Sigmoid colon (tissue), 7 donors: Measurements from ENCODE around the gene PRDX5. TPM values are rescaled to one million over a fixed set of nuclear protein-coding genes. Genes with fewer than 3 reads are reported as not detected.
A peak's percentile ranks its signal among the peaks of the same experiment; 100 is the strongest.

ENCODE experiments used
- DNase-seq: peaks from one replicate; pipeline ENCODE4 v3.0.0-alpha.2; 2019
- H3K27ac ChIP-seq, 4 donors: fragments of 200-600 bp; sonication (generic); one replicate each; pipeline ENCODE4 v1.5.1; 2016 to 2019; ENCODE audit warnings: mild to moderate bottlenecking in 1 of 4
- H3K27me3 ChIP-seq, 3 donors: fragments of 200-600 bp; sonication (generic); one replicate each; pipeline ENCODE4 v1.5.1; 2019; ENCODE audit warnings: mild to moderate bottlenecking in 1 of 3
- H3K36me3 ChIP-seq, 4 donors: fragments of 200-600 bp; sonication (generic); one replicate each; pipeline ENCODE4 v1.5.1; 2016 to 2019
- H3K4me1 ChIP-seq, 4 donors: fragments of 200-600 bp; sonication (generic); one replicate each; pipeline ENCODE4 v1.5.1; 2017 to 2019
- H3K4me3 ChIP-seq, 4 donors: fragments of 200-600 bp; sonication (generic); one replicate each; pipeline ENCODE4 v1.5.1; 2017 to 2019; ENCODE audit warnings: mild to moderate bottlenecking in 2 of 4, moderate library complexity in 1 of 4
- H3K9me3 ChIP-seq, 4 donors: fragments of 200-600 bp in 3 of 4; sonication (generic) in 3 of 4; one replicate each; pipeline versions ENCODE4 v1.5.1 to v1.6.1; 2013 to 2019
- EP300 ChIP-seq, 4 donors: sonication (generic); formaldehyde crosslinking; IDR thresholded peaks; one replicate each; pipeline ENCODE4 v1.6.1; 2017; ENCODE audit warnings: antibody characterized with exemption in 4 of 4
- POLR2A ChIP-seq, 2 donors: fragments of 450-650 bp; IDR thresholded peaks; one replicate each; pipeline ENCODE4 v1.6.1; 2016; ENCODE audit warnings: antibody characterized with exemption in 2 of 2, mild to moderate bottlenecking in 2 of 2, moderate library complexity in 2 of 2
- POLR2AphosphoS5 ChIP-seq, 4 donors: sonication (generic); formaldehyde crosslinking; IDR thresholded peaks; one replicate each; pipeline ENCODE4 v1.6.1; 2017; ENCODE audit warnings: antibody characterized with exemption in 4 of 4
- WGBS, 2 donors: extraction: QIAGEN DNeasy Blood & Tissue Kit; methylation state at CpG; one replicate each; pipeline ENCODE4 v1.1.7; 2013; 5-methylcytosine and 5-hydroxymethylcytosine counted together
- intact Hi-C: fragments of 100-400 bp; cut with DNase I; formaldehyde crosslinking; loops from one replicate; pipeline ENCODE4 v1.15.1; 2023
- polyA plus RNA-seq, 3 donors: library from polyadenylated mRNA; stranded (reverse); fragments of 200-250 nt; gene quantifications; one replicate each; pipeline ENCODE4 v1.2.3, GENCODE V29; 2013
- total RNA-seq, 4 donors: library from RNA; depleted of rRNA; stranded (reverse); fragments of >200 nt; gene quantifications; one replicate each; pipeline ENCODE4 v1.1.0, GENCODE V29; 2016
- TF ChIP-seq, protein P1 (sequence below), 4 experiments: fragments of 450-650 bp in 3 of 4; fragments of 200-600 bp in 1 of 4; IDR thresholded peaks; one replicate each; pipeline ENCODE4 v1.5.1; 2016 to 2019; ENCODE audit warnings: antibody characterized with exemption in 4 of 4, mild to moderate bottlenecking in 3 of 4, moderate library complexity in 2 of 4
- donor health status: healthy with polysubstance abuse.
- donor health status: Bipolar disorder and iron deficiency.
- donor health status: healthy.

Gene PRDX5
- total and polyA plus RNA-seq, 7 donors, result 169 to 1,045 (median 269) TPM

- peak within 1 kb of the TSS; percentile 98 to 99 (median 98) for H3K27ac ChIP-seq
- TF ChIP-seq POLR2AphosphoS5 (IDR thresholded peaks at IDR 0.05), result peak; percentile 93 to 97 (median 96)
- TF ChIP-seq, protein P1, sequence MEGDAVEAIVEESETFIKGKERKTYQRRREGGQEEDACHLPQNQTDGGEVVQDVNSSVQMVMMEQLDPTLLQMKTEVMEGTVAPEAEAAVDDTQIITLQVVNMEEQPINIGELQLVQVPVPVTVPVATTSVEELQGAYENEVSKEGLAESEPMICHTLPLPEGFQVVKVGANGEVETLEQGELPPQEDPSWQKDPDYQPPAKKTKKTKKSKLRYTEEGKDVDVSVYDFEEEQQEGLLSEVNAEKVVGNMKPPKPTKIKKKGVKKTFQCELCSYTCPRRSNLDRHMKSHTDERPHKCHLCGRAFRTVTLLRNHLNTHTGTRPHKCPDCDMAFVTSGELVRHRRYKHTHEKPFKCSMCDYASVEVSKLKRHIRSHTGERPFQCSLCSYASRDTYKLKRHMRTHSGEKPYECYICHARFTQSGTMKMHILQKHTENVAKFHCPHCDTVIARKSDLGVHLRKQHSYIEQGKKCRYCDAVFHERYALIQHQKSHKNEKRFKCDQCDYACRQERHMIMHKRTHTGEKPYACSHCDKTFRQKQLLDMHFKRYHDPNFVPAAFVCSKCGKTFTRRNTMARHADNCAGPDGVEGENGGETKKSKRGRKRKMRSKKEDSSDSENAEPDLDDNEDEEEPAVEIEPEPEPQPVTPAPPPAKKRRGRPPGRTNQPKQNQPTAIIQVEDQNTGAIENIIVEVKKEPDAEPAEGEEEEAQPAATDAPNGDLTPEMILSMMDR (IDR thresholded peaks at IDR 0.05), result no peak
- peak; percentile 86 to 89 for TF ChIP-seq POLR2A (IDR thresholded peaks at IDR 0.05)
- TF ChIP-seq EP300 (IDR thresholded peaks at IDR 0.05), result peak in 1 of 4 donors; percentile 46
- 0% methylated on average over 43 of the region's 43 CpGs for whole genome bisulfite sequencing, 2 donors
- no peaks in the 10 kb centered on the region for H3K27me3 ChIP-seq
- H3K4me3 ChIP-seq, result peak within 1 kb of the TSS; percentile 83 to 98 (median 86)
- intact Hi-C loops, result no loop called here
- peak; percentile 99 for DNase-seq
- H3K4me1 ChIP-seq, result peaks cover 0 to 24% (median 22%) of the 10 kb centered on the region in 4 donors
- peaks cover 10 to 45% (median 17%) of the 10 kb centered on the region in 4 donors for H3K36me3 ChIP-seq
- H3K9me3 ChIP-seq, result no peaks in the 10 kb centered on the region
Observed at GRCh38 chr11:64317325-64317960, 478 bp upstream of the PRDX5 start, which contains the start of gene TRMT112. Gene TRMT112 (minus strand): TSS chr11:64317559. CDS start chr11:64317526, 33 bp downstream.

DNA sequence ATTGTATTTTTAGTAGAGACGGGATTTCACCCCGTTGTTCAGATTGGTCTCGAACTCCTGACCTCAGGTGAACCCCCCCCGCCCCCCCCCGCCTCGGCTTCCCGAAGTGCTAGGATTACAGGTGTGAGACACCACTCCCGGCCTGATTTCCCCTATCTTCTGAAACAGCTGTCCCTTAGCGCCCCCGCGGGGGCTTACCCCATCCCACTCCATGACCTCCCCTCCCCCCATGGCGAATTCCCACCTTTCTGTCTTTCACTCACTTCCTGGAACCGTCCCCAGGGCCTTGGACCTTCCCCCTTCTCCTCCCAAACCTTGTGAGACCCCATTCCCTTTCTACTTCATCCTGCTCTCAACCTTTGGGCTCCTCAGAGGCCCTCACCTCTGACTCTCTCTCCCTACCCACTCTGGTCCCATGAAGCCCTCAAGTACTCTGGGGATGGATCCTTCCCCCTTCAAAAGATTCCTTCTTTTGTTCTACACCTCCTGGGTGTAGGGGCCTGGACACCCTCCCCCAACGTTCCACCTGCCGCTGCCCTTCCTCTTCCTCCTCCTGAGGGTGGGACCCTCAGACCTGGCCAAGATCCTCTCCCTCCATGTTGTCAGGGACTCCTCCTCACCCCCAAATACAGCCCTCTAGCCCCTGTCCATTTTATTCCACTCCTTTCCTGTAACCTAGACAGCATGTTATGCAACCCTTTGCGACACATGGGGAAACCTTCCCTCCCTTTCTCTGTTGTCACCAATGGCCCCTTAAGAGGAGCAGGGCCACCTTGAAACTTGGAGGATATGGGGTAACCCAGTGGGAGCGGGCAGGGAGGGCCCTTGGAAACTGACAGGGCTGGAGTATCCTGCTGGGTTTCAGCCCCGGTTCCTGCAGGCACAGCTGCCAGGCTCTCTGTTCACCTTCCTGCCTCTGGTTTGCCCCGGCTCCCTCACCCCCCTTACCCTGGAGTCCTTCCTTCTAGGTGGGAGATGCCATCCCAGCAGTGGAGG, 1.1 kb downstream of the PRDX5 start:
- TF ChIP-seq, protein P1 (IDR thresholded peaks at IDR 0.05), result no peak
- TF ChIP-seq POLR2A (IDR thresholded peaks at IDR 0.05) (no peak), EP300 (IDR thresholded peaks at IDR 0.05) (no peak), POLR2AphosphoS5 (IDR thresholded peaks at IDR 0.05) (no peak)

DNA sequence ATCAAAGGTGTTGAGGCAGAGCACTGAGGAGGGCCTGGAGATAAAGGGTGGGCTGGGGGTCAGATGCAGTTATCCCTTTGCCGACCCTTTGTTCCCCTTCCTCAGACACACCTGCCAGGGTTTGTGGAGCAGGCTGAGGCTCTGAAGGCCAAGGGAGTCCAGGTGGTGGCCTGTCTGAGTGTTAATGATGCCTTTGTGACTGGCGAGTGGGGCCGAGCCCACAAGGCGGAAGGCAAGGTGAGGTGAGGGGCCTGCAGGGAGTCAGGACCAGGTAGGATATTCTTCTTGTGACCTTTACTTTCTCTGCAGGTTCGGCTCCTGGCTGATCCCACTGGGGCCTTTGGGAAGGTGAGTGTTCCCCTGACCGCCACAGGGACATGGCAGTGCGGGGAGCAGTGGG, 2.6 kb downstream of the PRDX5 start:
- Histone ChIP-seq H3K36me3 (peaks cover 2 to 31% (median 7%) of the 10 kb centered on the region in 4 donors), H3K4me3 (no peak overlapping the region), H3K27ac (no peak overlapping the region), H3K4me1 (peaks cover 0 to 24% (median 22%) of the 10 kb centered on the region in 4 donors), H3K27me3 (no peaks in the 10 kb centered on the region), H3K9me3 (no peaks in the 10 kb centered on the region)
- DNase-seq, result no peak
- TF ChIP-seq, protein P1 (IDR thresholded peaks at IDR 0.05), result no peak
- no peak for TF ChIP-seq POLR2A (IDR thresholded peaks at IDR 0.05)
- TF ChIP-seq POLR2AphosphoS5 (IDR thresholded peaks at IDR 0.05), result no peak
- no peak for TF ChIP-seq EP300 (IDR thresholded peaks at IDR 0.05)
- WGBS, 2 donors, result 25 to 72% methylated on average over 7 of the region's 7 CpGs
- intact Hi-C loops, result no loop called here

More for the DNA sequence above, 1.1 kb downstream of the PRDX5 start:
- peaks cover 0 to 24% (median 22%) of the 10 kb centered on the region in 4 donors for H3K4me1 ChIP-seq
- WGBS, 2 donors, result 6 to 22% methylated on average over 19 of the region's 19 CpGs
- peak; percentile 74 for DNase-seq
- intact Hi-C loops, result loop anchor here (1.0 to 2.0 kb wide), 2 partner anchors 24 to 36 kb away; no protein-coding TSS in a partner anchor
- peak overlapping the region; percentile 98 to 99 (median 98) for H3K27ac ChIP-seq
- H3K27me3 ChIP-seq, result no peaks in the 10 kb centered on the region
- H3K4me3 ChIP-seq, result peak overlapping the region; percentile 83 to 98 (median 86)
- H3K36me3 ChIP-seq, result peaks cover 10 to 46% (median 17%) of the 10 kb centered on the region in 4 donors
- H3K9me3 ChIP-seq, result no peaks in the 10 kb centered on the region

GRCh38 chr11:64321026-64321425, 3.1 kb downstream of the PRDX5 start:
- Histone ChIP-seq H3K9me3 (no peaks in the 10 kb centered on the region), H3K4me3 (no peak overlapping the region), H3K27me3 (no peaks in the 10 kb centered on the region), H3K36me3 (peaks cover 0 to 27% (median 3%) of the 10 kb centered on the region in 4 donors), H3K4me1 (peaks cover 0 to 23% (median 21%) of the 10 kb centered on the region in 4 donors), H3K27ac (no peak overlapping the region)
- intact Hi-C loops, result no loop called here
- TF ChIP-seq EP300 (IDR thresholded peaks at IDR 0.05) (no peak), POLR2AphosphoS5 (IDR thresholded peaks at IDR 0.05) (no peak), POLR2A (IDR thresholded peaks at IDR 0.05) (no peak)
- TF ChIP-seq, protein P1 (IDR thresholded peaks at IDR 0.05), result no peak
- 16 to 72% methylated on average over 5 of the region's 5 CpGs for WGBS, 2 donors
- DNase-seq, result no peak
